Heart left ventricle (tissue), 13 donors: ENCODE results near the gene ZNF44.

Experiments used
- POLR2A ChIP-seq, 2 donors: fragments of 450-650 bp; IDR thresholded peaks; one replicate each; pipeline ENCODE4 v1.6.1; 2017; ENCODE audit warnings: antibody characterized with exemption in 2 of 2, mild to moderate bottlenecking in 2 of 2, moderate library complexity in 2 of 2
- TF ChIP-seq, protein P1 (sequence below), 12 donors: fragments of 200-600 bp; sonication (generic) in 4 of 12; IDR thresholded peaks; one replicate each; pipeline versions ENCODE4 v1.5.0 to v1.8.0; 2018 to 2022; ENCODE audit warnings: antibody characterized with exemption in 12 of 12, mild to moderate bottlenecking in 5 of 12
- donor health status: ischemic (EF 13 %, LVEDD 7.1; RV severe dilation, severe dysfunction).
- donor health status: DM: no; HTN: yes; CAD: no.
- donor health status: DM: no; HTN: no; CAD: no.
- donor health status: ischemic (EF 25% LVEDD 6.9; RV normal size, moderate dysfunction).
- donor health status: ischemic (EF 25% LVEDD 5.7; RV mildly dilated, moderate dysfunction).
- donor health status: ischemic (EF 35%, LVEDD 5.7; RV mildly dilated, moderate dysfunction).
- donor health status: nonischemic (EF 11% LVEDD 7.7; RV severe dilation, severe dysfunction).
- donor health status: DM: yes; HTN: yes; CAD: no.
- donor health status: PGD.
- donor health status: ischemic (EF 29% LVEDD 5.4; RV normal size, mild dysfunction).
- donor health status: nonischemic (EF 23%, LVEDD 6.1; RV moderate dilation, normal function).

DNA sequence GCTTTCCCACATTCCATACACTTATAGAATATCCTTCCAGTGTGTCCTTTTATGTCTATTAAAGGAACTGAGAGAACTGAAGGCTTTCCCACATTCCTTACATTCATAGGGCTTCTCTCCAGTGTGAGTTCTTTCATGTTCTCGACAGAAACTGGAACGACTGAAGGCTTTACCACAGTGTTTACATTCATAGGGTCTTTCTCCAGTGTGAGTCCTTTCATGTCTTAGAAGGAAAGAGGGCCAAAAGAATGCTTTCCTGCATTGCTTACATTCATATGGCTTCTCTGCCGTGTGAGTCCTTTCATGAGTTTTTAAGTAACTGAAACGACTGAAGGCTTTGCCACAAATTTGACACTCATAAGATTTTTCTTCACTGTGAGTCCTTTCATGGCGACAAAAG lies 22.3 kb downstream of the ZNF44 start:
- TF ChIP-seq, protein P1, sequence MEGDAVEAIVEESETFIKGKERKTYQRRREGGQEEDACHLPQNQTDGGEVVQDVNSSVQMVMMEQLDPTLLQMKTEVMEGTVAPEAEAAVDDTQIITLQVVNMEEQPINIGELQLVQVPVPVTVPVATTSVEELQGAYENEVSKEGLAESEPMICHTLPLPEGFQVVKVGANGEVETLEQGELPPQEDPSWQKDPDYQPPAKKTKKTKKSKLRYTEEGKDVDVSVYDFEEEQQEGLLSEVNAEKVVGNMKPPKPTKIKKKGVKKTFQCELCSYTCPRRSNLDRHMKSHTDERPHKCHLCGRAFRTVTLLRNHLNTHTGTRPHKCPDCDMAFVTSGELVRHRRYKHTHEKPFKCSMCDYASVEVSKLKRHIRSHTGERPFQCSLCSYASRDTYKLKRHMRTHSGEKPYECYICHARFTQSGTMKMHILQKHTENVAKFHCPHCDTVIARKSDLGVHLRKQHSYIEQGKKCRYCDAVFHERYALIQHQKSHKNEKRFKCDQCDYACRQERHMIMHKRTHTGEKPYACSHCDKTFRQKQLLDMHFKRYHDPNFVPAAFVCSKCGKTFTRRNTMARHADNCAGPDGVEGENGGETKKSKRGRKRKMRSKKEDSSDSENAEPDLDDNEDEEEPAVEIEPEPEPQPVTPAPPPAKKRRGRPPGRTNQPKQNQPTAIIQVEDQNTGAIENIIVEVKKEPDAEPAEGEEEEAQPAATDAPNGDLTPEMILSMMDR (IDR thresholded peaks at IDR 0.05), result no peak
- no peak for TF ChIP-seq POLR2A (IDR thresholded peaks at IDR 0.05)
